ENCODE data around the gene HABP2. TPM values are rescaled to one million over a fixed set of nuclear protein-coding genes. Genes with fewer than 3 reads are reported as not detected.

Gene HABP2
- total RNA-seq, 1 experiment from 2014 or later: not detected

GRCh38 chr10:113547426-113547825 is 5.4 kb upstream of the HABP2 start:
- Histone ChIP-seq H2BK120ac (ENCODE audit: low read depth, low read length, poor library complexity, severe bottlenecking) (no peak overlapping the region), H3K79me2 (ENCODE audit: insufficient read depth, low read length) (no peaks in the 10 kb centered on the region), H3K14ac (ENCODE audit: insufficient read depth, low read length) (no peak overlapping the region), H3K18ac (ENCODE audit: insufficient read length, low read depth, low read length) (no peak overlapping the region), H2AK5ac (ENCODE audit: insufficient read length, low read length) (no peak overlapping the region), H3K4me2 (ENCODE audit: insufficient read depth, insufficient read length, low read length) (no peak overlapping the region), H4K91ac (ENCODE audit: insufficient read length, low read depth, low read length) (no peak overlapping the region), H3K23ac (ENCODE audit: insufficient read length, low read depth, low read length) (no peak overlapping the region), H3K9me3 (ENCODE audit: control insufficient read depth, low read depth, low read length) (no peaks in the 10 kb centered on the region), H3K79me1 (ENCODE audit: insufficient read depth, low read depth, low read length, poor library complexity, severe bottlenecking) (no peaks in the 10 kb centered on the region), H2BK20ac (ENCODE audit: low read depth, low read length, poor library complexity, severe bottlenecking) (no peak overlapping the region), H3K9ac (ENCODE audit: extremely low read depth, insufficient read length, low read length) (no peak overlapping the region), H3T11ph (ENCODE audit: low read length) (no peak overlapping the region), H2BK5ac (ENCODE audit: insufficient read length, low read length) (no peak overlapping the region), H2AFZ (ENCODE audit: low read length) (no peak overlapping the region), H2BK12ac (ENCODE audit: insufficient read length, low read depth, low read length) (no peak overlapping the region), H3K27me3 (ENCODE audit: insufficient read depth, low read length) (peaks cover 4% of the 10 kb centered on the region; the same call in 1 of the 2 replicates), H3K4me1 (ENCODE audit: insufficient read depth, low read length) (no peaks in the 10 kb centered on the region), H4K5ac (ENCODE audit: insufficient read length, low read depth, low read length) (no peak overlapping the region), H3K56ac (ENCODE audit: insufficient read length, low read depth, low read length) (no peak overlapping the region), H4K20me1 (ENCODE audit: control insufficient read depth, insufficient read depth, insufficient read length) (peaks cover 3% of the 10 kb centered on the region), H3K27ac (ENCODE audit: insufficient read length, low read depth, low read length) (no peak overlapping the region), H2BK15ac (ENCODE audit: low read depth, low read length) (no peak overlapping the region), H4K8ac (replicated peaks; ENCODE audit: insufficient read length, low read depth, low read length) (no peak overlapping the region), H3K4ac (ENCODE audit: low read depth, low read length) (no peak overlapping the region), H3K23me2 (ENCODE audit: insufficient read length, low read depth, low read length, poor library complexity, severe bottlenecking) (no peaks in the 10 kb centered on the region)
- H3K27me3 Mint-ChIP-seq (ENCODE audit: low read depth): peaks cover 100% of the 10 kb centered on the region
- no peak for TF ChIP-seq CTCF (conservative IDR thresholded peaks at IDR 0.05)
- H3K27ac Mint-ChIP-seq: no peak overlapping the region
- no peaks in the 10 kb centered on the region for H3K36me3 Mint-ChIP-seq (ENCODE audit: insufficient read depth in 1 of 3, low read depth in 3 of 3)
- no peak for DNase-seq
- H3K4me3 Mint-ChIP-seq: no peak overlapping the region
- H3K4me1 Mint-ChIP-seq: 0 out of 4 replicates have a peak, but pooled peaks cover 3 to 5% of the 10 kb centered on the region in 2 experiments
- WGBS (ENCODE audit: extremely low coverage, insufficient read length, low lambda C conversion rate): no CpG with 5 or more reads among the region's 2 CpGs
- H3K9me3 Mint-ChIP-seq: no peaks in the 10 kb centered on the region; a peak in 1 of 5 replicates
